Type B pancreatic cell (in vitro differentiated cells): ENCODE data around the gene MEX3C. TPM values are rescaled to one million over a fixed set of nuclear protein-coding genes. Genes with fewer than 3 reads are reported as not detected.

Experiments used
- DNase-seq: peaks from one replicate; pipeline ENCODE4 v3.0.0; 2021; ENCODE audit warnings: mixed read lengths; ENCODE audit not compliant: unreplicated experiment; ENCODE audit errors: extremely low spot score
- H3K27ac Mint-ChIP-seq: 2 replicates; pipeline ENCODE4 v1.8.0; 2021; ENCODE audit warnings: mild to moderate bottlenecking, mixed read lengths
- H3K27me3 Mint-ChIP-seq: 2 replicates; pipeline ENCODE4 v1.8.0; 2021; ENCODE audit warnings: mixed read lengths
- H3K36me3 Mint-ChIP-seq: 2 replicates; pipeline ENCODE4 v1.8.0; 2021; ENCODE audit warnings: mixed read lengths
- H3K4me1 Mint-ChIP-seq: one replicate; pipeline ENCODE4 v1.8.0; 2021; ENCODE audit warnings: mixed read lengths; ENCODE audit not compliant: unreplicated experiment
- H3K4me3 Mint-ChIP-seq: 2 replicates; pipeline ENCODE4 v1.8.0; 2021; ENCODE audit warnings: mild to moderate bottlenecking, mixed read lengths
- H3K9me3 Mint-ChIP-seq: 2 replicates; pipeline ENCODE4 v1.8.0; 2021; ENCODE audit warnings: mixed read lengths
- CTCF ChIP-seq: fragments of 200-600 bp; sonication (generic); conservative IDR thresholded peaks from 2 replicates; pipeline ENCODE4 v1.5.0; 2021; ENCODE audit warnings: antibody characterized with exemption, mild to moderate bottlenecking
- long read RNA-seq: library from polyadenylated mRNA; unstranded; transcript quantifications from one replicate; pipeline ENCODE4 v2.0.0, GENCODE V29; 2020
- total RNA-seq: library from RNA; stranded (reverse); gene quantifications from 2 replicates; pipeline ENCODE4 v1.2.1, GENCODE V29; 2021; ENCODE audit warnings: low replicate concordance

The MEX3C gene
- 57.2 and 69.5 TPM in 2 replicates for total RNA-seq
- long read RNA-seq, partial matches to known transcripts, result 0 of 12 reads
- long read RNA-seq, other reads (novel, unspliced or antisense), result 10 of 12 reads

GRCh38 chr18:51197661-51198424 is at the start of gene MEX3C:
Gene MEX3C (minus strand): TSS chr18:51197681. CDS start chr18:51197320, 361 bp downstream.
- TF ChIP-seq CTCF, result peak; percentile 49
- H3K27ac Mint-ChIP-seq, result peak within 1 kb of the TSS; percentile 100
- DNase-seq, result peak; percentile 100
- H3K4me3 Mint-ChIP-seq, result peak within 1 kb of the TSS; percentile 98
- H3K9me3 Mint-ChIP-seq, result no peaks in the 10 kb centered on the region
- H3K4me1 Mint-ChIP-seq, result peaks cover 16% of the 10 kb centered on the region
- peaks cover 10% of the 10 kb centered on the region for H3K36me3 Mint-ChIP-seq
- H3K27me3 Mint-ChIP-seq, result no peaks in the 10 kb centered on the region

GRCh38 chr18:51241226-51241625 is 43.7 kb upstream of the MEX3C start:
- no peak for DNase-seq
- no peaks in the 10 kb centered on the region for H3K4me1 Mint-ChIP-seq
- no peak for TF ChIP-seq CTCF
- no peaks in the 10 kb centered on the region for H3K27me3 Mint-ChIP-seq
- H3K9me3 Mint-ChIP-seq, result no peaks in the 10 kb centered on the region
- H3K36me3 Mint-ChIP-seq, result no peaks in the 10 kb centered on the region
- no peak overlapping the region for H3K4me3 Mint-ChIP-seq
- no peak overlapping the region for H3K27ac Mint-ChIP-seq

GRCh38 chr18:51236225-51236624 is 38.7 kb upstream of the MEX3C start:
- Mint-ChIP-seq H3K9me3 (no peaks in the 10 kb centered on the region), H3K27me3 (peaks cover 9% of the 10 kb centered on the region), H3K4me3 (no peak overlapping the region), H3K27ac (peak overlapping the region; percentile 83), H3K36me3 (no peaks in the 10 kb centered on the region), H3K4me1 (peaks cover 10% of the 10 kb centered on the region)
- DNase-seq, result no peak
- TF ChIP-seq CTCF, result no peak

- no peak for DNase-seq
- Mint-ChIP-seq H3K9me3 (no peaks in the 10 kb centered on the region), H3K36me3 (no peaks in the 10 kb centered on the region), H3K4me1 (peaks cover 10% of the 10 kb centered on the region), H3K27me3 (peaks cover 9% of the 10 kb centered on the region), H3K27ac (peak overlapping the region; percentile 29), H3K4me3 (peak overlapping the region; percentile 3)
- no peak for TF ChIP-seq CTCF
Observed at GRCh38 chr18:51235009-51235789, 37.7 kb upstream of the MEX3C start.

- Mint-ChIP-seq H3K36me3 (no peaks in the 10 kb centered on the region), H3K4me3 (no peak overlapping the region), H3K9me3 (no peaks in the 10 kb centered on the region), H3K4me1 (peaks cover 10% of the 10 kb centered on the region), H3K27ac (peak overlapping the region; percentile 29), H3K27me3 (peaks cover 9% of the 10 kb centered on the region)
- no peak for DNase-seq
- no peak for TF ChIP-seq CTCF
Observed at GRCh38 chr18:51234117-51235008, 36.9 kb upstream of the MEX3C start.
